NOMO-1 (cell line): ENCODE measurements around the gene CD8B.
A peak's percentile ranks its signal among the peaks of the same experiment; 100 is the strongest.
"Not testable (repeated sequence)": the region's sequence is repeated elsewhere in the genome, so short reads cannot be mapped to it uniquely, and the experiment has no call there.

Experiments
- DNase-seq, 2 experiments: peaks; one replicate each; lab custom pipeline; 2025; ENCODE audit not compliant: unreplicated experiment in 2 of 2; lab: John Stamatoyannopoulos, UW

CD8B gene

GRCh38 chr2:86836915-86837695 lies 24.6 kb downstream of the CD8B start:
- peak in 1 of 2 experiments; percentile 44 for DNase-seq

GRCh38 chr2:86835548-86835889 lies 26.2 kb downstream of the CD8B start:
- DNase-seq, result not testable (repeated sequence)

- no peak for DNase-seq
These were observed 28.4 kb downstream of the CD8B start for GRCh38 chr2:86833315-86833714.

GRCh38 chr2:86832334-86833096 lies 29.2 kb downstream of the CD8B start:
- DNase-seq, result no peak

GRCh38 chr2:86831537-86831936 lies 30.1 kb downstream of the CD8B start:
- DNase-seq, result no peak

- DNase-seq, result no peak
These were observed 34.7 kb downstream of the CD8B start for GRCh38 chr2:86826951-86827350.

- DNase-seq, result no peak
These were observed 35.8 kb downstream of the CD8B start for GRCh38 chr2:86825693-86826381.

- no peak for DNase-seq
These were observed 36.5 kb downstream of the CD8B start for GRCh38 chr2:86825036-86825692.

- no peak for DNase-seq
These were observed 38.9 kb downstream of the CD8B start for GRCh38 chr2:86822668-86823345.

- no peak for DNase-seq
These were observed 39.8 kb downstream of the CD8B start for GRCh38 chr2:86821842-86822241.

- no peak for DNase-seq
These were observed 40.4 kb downstream of the CD8B start for GRCh38 chr2:86821306-86821705.

GRCh38 chr2:86818957-86819356 lies 42.7 kb downstream of the CD8B start:
- no peak for DNase-seq

- DNase-seq, result no peak
These were observed 43.4 kb downstream of the CD8B start for GRCh38 chr2:86818114-86818801.

GRCh38 chr2:86815611-86816010 lies 46.1 kb downstream of the CD8B start:
- no peak for DNase-seq

GRCh38 chr2:86809481-86810121 lies 52.1 kb downstream of the CD8B start:
- DNase-seq, result no peak

- peak; percentile 83 to 88 for DNase-seq
These were observed 53.1 kb downstream of the CD8B start for GRCh38 chr2:86808315-86809161.

GRCh38 chr2:86807468-86808275 lies 54.0 kb downstream of the CD8B start:
- DNase-seq, result peak in 1 of 2 experiments; percentile 26

- DNase-seq, result no peak
These were observed 54.6 kb downstream of the CD8B start for GRCh38 chr2:86807133-86807467.
